HG03432 (cell line): ENCODE data around the gene LNX2.

Experiments used
- ATAC-seq: cut with Tn5 transposase; IDR thresholded peaks from one replicate; pipeline ENCODE4 v1.9.1; 2021; ENCODE audit warnings: mild to moderate bottlenecking, moderate library complexity; ENCODE audit not compliant: unreplicated experiment

The LNX2 gene

GRCh38 chr13:27516103-27516502 lies 104.2 kb downstream of the LNX2 start:
- ATAC-seq: no peak

- ATAC-seq: no peak
Observed at GRCh38 chr13:27510082-27510481, 110.2 kb downstream of the LNX2 start.

- ATAC-seq: no peak
Observed at GRCh38 chr13:27508802-27509201, 111.5 kb downstream of the LNX2 start.

- no peak for ATAC-seq
Observed at GRCh38 chr13:27505792-27506191, 114.5 kb downstream of the LNX2 start.

GRCh38 chr13:27504868-27505194 lies 115.5 kb downstream of the LNX2 start:
- ATAC-seq: no peak

- no peak for ATAC-seq
Observed at GRCh38 chr13:27504128-27504867, 116.0 kb downstream of the LNX2 start.

- ATAC-seq: no peak
Observed at GRCh38 chr13:27500806-27501534, 119.4 kb downstream of the LNX2 start.

GRCh38 chr13:27497563-27498230 lies 122.6 kb downstream of the LNX2 start:
- no peak for ATAC-seq

GRCh38 chr13:27496536-27497273 lies 123.6 kb downstream of the LNX2 start:
- no peak for ATAC-seq

GRCh38 chr13:27496006-27496405 lies 124.3 kb downstream of the LNX2 start:
- ATAC-seq: no peak
